Thyroid gland (tissue), 4 donors: ENCODE measurements around the gene GID4. TPM values are rescaled to one million over a fixed set of nuclear protein-coding genes. Genes with fewer than 3 reads are reported as not detected.

Experiments
- DNase-seq, 2 donors: peaks; one replicate each; pipeline ENCODE4 v3.0.0-alpha.2; 2019
- H3K27ac ChIP-seq, 3 donors: fragments of 200-600 bp; sonication (generic); 1 replicate in 2 of 3; 2 replicates in 1 of 3; pipeline ENCODE4 v1.5.1; 2016 to 2019; ENCODE audit warnings: mild to moderate bottlenecking in 1 of 3, moderate library complexity in 1 of 3
- H3K27me3 ChIP-seq: fragments of 200-600 bp; sonication (generic); one replicate; pipeline ENCODE4 v1.5.1; 2019
- H3K36me3 ChIP-seq, 2 donors: fragments of 200-600 bp; sonication (generic); one replicate each; pipeline ENCODE4 v1.5.1; 2016 to 2019
- H3K4me1 ChIP-seq, 2 donors: fragments of 200-600 bp; sonication (generic); one replicate each; pipeline ENCODE4 v1.5.1; 2017 to 2019
- H3K4me3 ChIP-seq, 3 donors: fragments of 200-600 bp; sonication (generic); replicated peaks in 1 of 3; 1 replicate in 2 of 3; 2 replicates in 1 of 3; pipeline ENCODE4 v1.5.1; 2016; ENCODE audit warnings: mild to moderate bottlenecking in 1 of 3
- H3K9me3 ChIP-seq: fragments of 200-600 bp; sonication (generic); one replicate; pipeline ENCODE4 v1.5.1; 2017
- CTCF ChIP-seq, 6 experiments: fragments of 200-600 bp in 3 of 6; fragments of 450-650 bp in 3 of 6; sonication (generic) in 3 of 6; IDR thresholded peaks; one replicate each; pipeline ENCODE4 v1.5.1; 2016 to 2019; ENCODE audit warnings: antibody characterized with exemption in 6 of 6, mild to moderate bottlenecking in 2 of 6, inconsistent platforms in 1 of 6, moderate library complexity in 1 of 6
- POLR2A ChIP-seq, 2 donors: fragments of 450-650 bp; IDR thresholded peaks; one replicate each; pipeline ENCODE4 v1.6.1; 2017; ENCODE audit warnings: antibody characterized with exemption in 2 of 2, mild to moderate bottlenecking in 2 of 2, moderate library complexity in 1 of 2
- WGBS, 2 donors: methylation state at CpG; one replicate each; pipeline ENCODE4 v1.1.5; 2017; 5-methylcytosine and 5-hydroxymethylcytosine counted together
- intact Hi-C: fragments of 100-400 bp; cut with DNase I; formaldehyde crosslinking; loops from one replicate; pipeline ENCODE4 v1.15.1; 2023
- total RNA-seq, 4 donors: library from RNA; depleted of rRNA; stranded (reverse); fragments of >200 nt; gene quantifications; one replicate each; pipeline ENCODE4 v1.2.3, GENCODE V29; 2016

The GID4 gene
- total RNA-seq, 4 donors from 2014 or later = 12.6 to 16.8 (median 13.5) TPM

- no peak overlapping the region for H3K4me3 ChIP-seq
- DNase-seq = no peak
- H3K36me3 ChIP-seq = no peaks in the 10 kb centered on the region
- intact Hi-C loops = no loop called here
- H3K27me3 ChIP-seq = no peaks in the 10 kb centered on the region
- peak overlapping the region in 1 of 3 donors; percentile 59 for H3K27ac ChIP-seq
- H3K9me3 ChIP-seq = no peaks in the 10 kb centered on the region
- peaks cover 17 to 31% of the 10 kb centered on the region in 2 donors for H3K4me1 ChIP-seq
- TF ChIP-seq POLR2A (IDR thresholded peaks at IDR 0.05) (no peak), CTCF (IDR thresholded peaks at IDR 0.05) (no peak)
- 92 to 96% methylated on average over 12 of the region's 12 CpGs for WGBS, 2 donors
Observed at GRCh38 chr17:18016426-18016825, 22.8 kb upstream of the GID4 start.

DNA sequence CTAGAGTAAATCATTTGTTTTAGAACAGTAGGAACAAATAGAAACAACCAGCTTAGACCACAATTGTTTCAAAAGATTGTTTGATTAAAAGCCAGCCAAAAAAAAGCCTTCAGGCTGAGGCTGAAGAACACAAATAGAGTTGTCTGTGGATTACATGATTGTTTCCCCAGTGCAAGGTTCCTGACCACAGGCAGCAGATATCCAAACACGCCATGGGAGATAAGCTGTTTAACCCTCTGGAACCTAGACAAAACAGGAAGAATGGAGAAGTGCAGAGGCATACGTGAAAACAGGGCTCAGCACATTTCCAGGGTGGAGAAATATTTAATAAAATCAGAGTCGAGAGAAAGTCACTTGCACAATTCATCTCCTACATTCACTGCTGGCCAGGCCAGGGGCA lies 21.2 kb upstream of the GID4 start:
- DNase-seq = no peak
- Histone ChIP-seq H3K9me3 (no peaks in the 10 kb centered on the region), H3K36me3 (no peaks in the 10 kb centered on the region), H3K4me1 (peaks cover 17 to 31% of the 10 kb centered on the region in 2 donors), H3K27me3 (no peaks in the 10 kb centered on the region), H3K4me3 (no peak overlapping the region), H3K27ac (peak overlapping the region; percentile 39 to 74 (median 59))
- intact Hi-C loops = no loop called here
- WGBS, 2 donors = 38 to 65% methylated on average over 3 of the region's 3 CpGs
- TF ChIP-seq CTCF (IDR thresholded peaks at IDR 0.05) (no peak), POLR2A (IDR thresholded peaks at IDR 0.05) (no peak)

GRCh38 chr17:18018411-18018921 lies 20.7 kb upstream of the GID4 start:
- Histone ChIP-seq H3K4me1 (peaks cover 17 to 31% of the 10 kb centered on the region in 2 donors), H3K9me3 (no peaks in the 10 kb centered on the region), H3K36me3 (no peaks in the 10 kb centered on the region), H3K27me3 (no peaks in the 10 kb centered on the region), H3K27ac (peak overlapping the region; percentile 39 to 74 (median 59)), H3K4me3 (no peak overlapping the region)
- peak; percentile 32 to 59 for DNase-seq
- 70 to 85% methylated on average over 10 to 15 of the region's 15 CpGs for WGBS, 2 donors
- intact Hi-C loops = no loop called here
- TF ChIP-seq CTCF (IDR thresholded peaks at IDR 0.05) = no peak
- no peak for TF ChIP-seq POLR2A (IDR thresholded peaks at IDR 0.05)

GRCh38 chr17:18019838-18020154 lies 19.4 kb upstream of the GID4 start:
- H3K36me3 ChIP-seq = no peaks in the 10 kb centered on the region
- intact Hi-C loops = no loop called here
- peak overlapping the region in 1 of 3 donors; percentile 59 for H3K27ac ChIP-seq
- TF ChIP-seq CTCF (IDR thresholded peaks at IDR 0.05) = no peak
- no peaks in the 10 kb centered on the region for H3K9me3 ChIP-seq
- DNase-seq = no peak
- H3K4me3 ChIP-seq = no peak overlapping the region
- 79 to 93% methylated on average over 2 of the region's 2 CpGs for WGBS, 2 donors
- H3K4me1 ChIP-seq = peaks cover 17 to 27% of the 10 kb centered on the region in 2 donors
- H3K27me3 ChIP-seq = no peaks in the 10 kb centered on the region

DNA sequence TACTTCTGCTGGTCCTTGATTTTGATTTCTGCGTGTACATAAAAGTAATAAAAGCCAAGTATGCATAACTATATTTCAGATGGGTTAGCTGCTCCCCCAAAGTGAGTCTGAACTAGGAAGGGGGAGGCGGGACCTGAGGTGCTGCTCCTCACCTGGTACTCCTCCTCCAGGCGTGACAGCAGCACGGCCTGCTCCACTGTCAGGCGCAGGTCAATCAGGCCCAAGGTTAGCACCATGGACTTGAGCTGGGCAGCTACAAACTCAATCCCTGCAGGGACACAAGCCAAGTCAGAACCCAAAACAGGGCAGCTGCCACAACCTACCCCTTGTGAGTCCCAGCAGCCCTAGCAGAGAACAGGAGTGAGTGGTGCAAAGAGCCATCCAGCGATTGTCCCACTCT lies 18.2 kb upstream of the GID4 start:
- no peaks in the 10 kb centered on the region for H3K27me3 ChIP-seq
- WGBS, 2 donors = 97 to 98% methylated on average over 5 to 6 of the region's 6 CpGs
- H3K4me1 ChIP-seq = peaks cover 17 to 27% of the 10 kb centered on the region in 2 donors
- intact Hi-C loops = no loop called here
- TF ChIP-seq POLR2A (IDR thresholded peaks at IDR 0.05) (no peak), CTCF (IDR thresholded peaks at IDR 0.05) (no peak)
- H3K4me3 ChIP-seq = no peak overlapping the region
- H3K36me3 ChIP-seq = no peaks in the 10 kb centered on the region
- H3K27ac ChIP-seq = no peak overlapping the region
- no peak for DNase-seq
- H3K9me3 ChIP-seq = no peaks in the 10 kb centered on the region
